Measurements from ENCODE around the gene PLK1.
"Not testable (repeated sequence)": the region's sequence is repeated elsewhere in the genome, so short reads cannot be mapped to it uniquely, and the experiment has no call there.

PLK1 gene

GRCh38 chr16:23710504-23710903 is 31.8 kb downstream of the PLK1 start:
- no peak for DNase-seq (ENCODE audit: low read depth)

GRCh38 chr16:23711785-23712184 is 33.1 kb downstream of the PLK1 start:
- no peak for DNase-seq (ENCODE audit: low read depth)

- DNase-seq (ENCODE audit: low read depth) = no peak
These were observed 34.3 kb downstream of the PLK1 start, which contains the start of gene ERN2 for GRCh38 chr16:23712976-23713375. ERN2 (minus strand) TSS chr16:23713222; CDS start chr16:23713187, 35 bp downstream.

GRCh38 chr16:23716484-23716883 is 37.8 kb downstream of the PLK1 start:
- DNase-seq (ENCODE audit: low read depth) = no peak

- not testable (repeated sequence) for DNase-seq (ENCODE audit: low read depth)
These were observed 44.0 kb downstream of the PLK1 start for GRCh38 chr16:23722613-23723240.

- no peak for DNase-seq (ENCODE audit: low read depth)
These were observed 45.6 kb downstream of the PLK1 start for GRCh38 chr16:23724096-23724784.

- DNase-seq (ENCODE audit: low read depth) = no peak
These were observed 46.1 kb downstream of the PLK1 start for GRCh38 chr16:23724785-23725131.

- DNase-seq (ENCODE audit: low read depth) = no peak
These were observed 48.0 kb downstream of the PLK1 start for GRCh38 chr16:23726710-23727109.

- no peak for DNase-seq (ENCODE audit: low read depth)
These were observed 49.4 kb downstream of the PLK1 start for GRCh38 chr16:23728112-23728477.

- DNase-seq (ENCODE audit: low read depth) = no peak
These were observed 51.1 kb downstream of the PLK1 start for GRCh38 chr16:23729503-23730424.

GRCh38 chr16:23734176-23734893 is 55.6 kb downstream of the PLK1 start:
- DNase-seq (ENCODE audit: low read depth) = no peak

- DNase-seq (ENCODE audit: low read depth) = not testable (repeated sequence)
These were observed 58.8 kb downstream of the PLK1 start for GRCh38 chr16:23737423-23738028.

GRCh38 chr16:23739516-23739915 is 60.8 kb downstream of the PLK1 start:
- DNase-seq (ENCODE audit: low read depth) = no peak
